Neural crest cell (in vitro differentiated cells): ENCODE results near the gene NKAIN2. TPM values are rescaled to one million over a fixed set of nuclear protein-coding genes. Genes with fewer than 3 reads are reported as not detected.
"Not testable (repeated sequence)": the region's sequence is repeated elsewhere in the genome, so short reads cannot be mapped to it uniquely, and the experiment has no call there.

ENCODE experiments used
- DNase-seq: peaks from one replicate; pipeline ENCODE4 v3.0.0; 2021; ENCODE audit warnings: low read depth, mixed read lengths, low spot score
- H3K27ac Mint-ChIP-seq: one replicate; pipeline ENCODE4 v1.8.0; 2021; ENCODE audit warnings: mild to moderate bottlenecking, mixed read lengths; ENCODE audit not compliant: unreplicated experiment
- H3K27me3 Mint-ChIP-seq: 2 replicates; pipeline ENCODE4 v1.8.0; 2021; ENCODE audit warnings: low read depth, mild to moderate bottlenecking, mixed read lengths
- H3K36me3 Mint-ChIP-seq: 2 replicates; pipeline ENCODE4 v1.8.0; 2021; ENCODE audit warnings: low read depth, mild to moderate bottlenecking, mixed read lengths
- H3K4me1 Mint-ChIP-seq: 2 replicates; pipeline ENCODE4 v1.8.0; 2021; ENCODE audit warnings: mixed read lengths
- H3K4me3 Mint-ChIP-seq: one replicate; pipeline ENCODE4 v1.8.0; 2021; ENCODE audit warnings: mild to moderate bottlenecking, mixed read lengths
- H3K9me3 Mint-ChIP-seq: 2 replicates; pipeline ENCODE4 v1.8.0; 2021; ENCODE audit warnings: mixed read lengths
- CTCF ChIP-seq: fragments of 200-600 bp; sonication (generic); conservative IDR thresholded peaks from 2 replicates; pipeline ENCODE4 v1.5.0; 2021; ENCODE audit warnings: antibody characterized with exemption, mild to moderate bottlenecking
- total RNA-seq: library from RNA; stranded (reverse); gene quantifications from 2 replicates; pipeline ENCODE4 v1.2.1, GENCODE V29; 2021

The NKAIN2 gene
- total RNA-seq, 1 donor from 2014 or later: 1.1 TPM

DNA sequence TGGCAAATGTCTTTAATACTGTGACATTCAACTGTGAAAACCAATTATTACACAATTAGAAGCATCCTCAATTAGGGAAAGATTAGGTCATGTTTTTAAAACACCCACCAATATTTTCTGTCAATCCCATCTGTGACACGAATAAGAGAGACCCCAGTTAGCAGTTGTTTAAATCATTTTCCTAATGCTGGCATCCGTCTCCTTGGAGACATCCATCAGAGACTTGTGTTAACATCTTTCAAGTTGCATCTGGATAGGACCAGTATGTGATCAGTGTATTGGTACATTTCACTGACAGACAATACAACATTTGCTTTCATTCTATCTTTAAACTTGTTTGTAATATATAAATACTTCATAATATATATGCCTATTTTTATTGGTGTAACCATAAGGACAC, 737.9 kb downstream of the NKAIN2 start:
- no peak for TF ChIP-seq CTCF
- H3K9me3 Mint-ChIP-seq: no peaks in the 10 kb centered on the region
- no peak for DNase-seq
- no peaks in the 10 kb centered on the region for H3K36me3 Mint-ChIP-seq
- H3K27me3 Mint-ChIP-seq: no peaks in the 10 kb centered on the region
- peaks cover 4% of the 10 kb centered on the region for H3K4me1 Mint-ChIP-seq
- H3K27ac Mint-ChIP-seq: no peak overlapping the region
- no peak overlapping the region for H3K4me3 Mint-ChIP-seq

DNA sequence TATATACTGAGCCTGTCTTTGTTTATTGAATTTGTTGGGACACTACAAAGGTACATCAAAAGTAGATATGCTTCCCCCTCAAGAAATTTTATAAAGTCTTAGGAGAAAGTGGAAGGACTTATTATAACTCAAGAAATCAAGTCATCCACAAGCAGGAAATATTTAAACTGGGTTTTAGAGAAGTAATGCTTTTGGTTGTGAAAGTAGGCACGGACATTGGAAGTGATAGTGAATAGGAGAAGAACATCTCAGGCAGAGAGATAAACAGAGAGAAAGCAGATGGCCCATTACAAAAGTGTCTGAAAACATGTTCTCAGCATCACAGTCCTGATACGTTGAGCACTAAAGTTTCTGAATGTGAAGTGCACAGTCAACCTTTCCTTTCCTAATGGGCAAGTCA, 742.9 kb downstream of the NKAIN2 start:
- H3K27ac Mint-ChIP-seq: no peak overlapping the region
- no peaks in the 10 kb centered on the region for H3K27me3 Mint-ChIP-seq
- no peak for DNase-seq
- peaks cover 5% of the 10 kb centered on the region for H3K9me3 Mint-ChIP-seq
- no peaks in the 10 kb centered on the region for H3K4me1 Mint-ChIP-seq
- no peak for TF ChIP-seq CTCF
- H3K36me3 Mint-ChIP-seq: no peaks in the 10 kb centered on the region
- H3K4me3 Mint-ChIP-seq: no peak overlapping the region

DNA sequence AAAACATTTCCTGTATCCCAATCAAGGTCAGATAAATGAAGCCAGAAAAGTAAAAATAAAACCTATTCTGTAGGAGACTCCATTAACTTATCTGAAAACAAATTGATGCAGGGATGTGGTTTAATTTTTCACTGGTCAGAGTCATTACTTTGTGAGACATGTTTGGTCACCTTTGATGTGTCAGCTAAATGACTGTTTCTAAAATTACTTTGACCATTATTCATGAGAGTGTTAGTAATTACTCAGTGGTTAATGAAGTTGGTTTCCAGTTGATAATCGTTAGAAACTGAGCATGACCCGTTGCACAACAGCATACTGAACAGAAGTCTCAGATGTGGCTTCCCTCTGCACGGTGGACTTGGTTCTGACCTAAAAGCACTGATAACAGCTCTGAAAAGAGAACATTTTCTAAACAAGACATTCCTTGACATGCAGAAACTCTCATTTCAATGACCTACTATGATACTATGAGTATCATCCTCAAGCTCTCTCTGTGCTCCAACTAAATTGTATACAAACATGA, 748.1 kb downstream of the NKAIN2 start:
- no peaks in the 10 kb centered on the region for H3K4me1 Mint-ChIP-seq
- no peaks in the 10 kb centered on the region for H3K27me3 Mint-ChIP-seq
- no peak overlapping the region for H3K4me3 Mint-ChIP-seq
- no peak overlapping the region for H3K27ac Mint-ChIP-seq
- H3K36me3 Mint-ChIP-seq: peaks cover 2% of the 10 kb centered on the region
- no peak for DNase-seq
- H3K9me3 Mint-ChIP-seq: peaks cover 14% of the 10 kb centered on the region
- TF ChIP-seq CTCF: no peak

DNA sequence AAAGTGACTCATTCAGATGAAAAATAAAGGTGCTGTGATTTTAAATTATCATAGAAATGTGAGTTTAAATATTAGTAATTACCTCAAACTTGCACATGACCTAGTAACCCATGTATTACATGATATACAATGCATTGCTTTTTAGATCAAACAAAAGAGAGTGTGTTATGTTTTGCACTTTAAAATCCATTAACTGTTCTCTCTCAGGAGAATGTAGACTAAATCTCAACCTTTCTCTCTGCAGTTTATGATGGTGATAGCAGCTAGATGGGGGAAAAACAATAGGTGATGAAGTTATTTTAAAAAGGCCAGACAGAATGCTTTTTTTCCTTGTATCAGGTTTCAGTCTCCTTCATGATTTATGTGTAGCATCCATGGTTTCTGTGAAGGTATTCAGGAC, 754.2 kb downstream of the NKAIN2 start:
- H3K9me3 Mint-ChIP-seq: peaks cover 14% of the 10 kb centered on the region
- H3K27ac Mint-ChIP-seq: no peak overlapping the region
- no peak overlapping the region for H3K4me3 Mint-ChIP-seq
- TF ChIP-seq CTCF: no peak
- no peak for DNase-seq
- peaks cover 2% of the 10 kb centered on the region for H3K36me3 Mint-ChIP-seq
- H3K27me3 Mint-ChIP-seq: no peaks in the 10 kb centered on the region
- peaks cover 10% of the 10 kb centered on the region for H3K4me1 Mint-ChIP-seq

- not testable (repeated sequence) for H3K4me1 Mint-ChIP-seq, H3K36me3 Mint-ChIP-seq, H3K4me3 Mint-ChIP-seq, H3K27ac Mint-ChIP-seq, DNase-seq, H3K27me3 Mint-ChIP-seq
- H3K9me3 Mint-ChIP-seq: peaks cover 14% of the 10 kb centered on the region
Observed at GRCh38 chr6:124560078-124560477, 756.4 kb downstream of the NKAIN2 start.

DNA sequence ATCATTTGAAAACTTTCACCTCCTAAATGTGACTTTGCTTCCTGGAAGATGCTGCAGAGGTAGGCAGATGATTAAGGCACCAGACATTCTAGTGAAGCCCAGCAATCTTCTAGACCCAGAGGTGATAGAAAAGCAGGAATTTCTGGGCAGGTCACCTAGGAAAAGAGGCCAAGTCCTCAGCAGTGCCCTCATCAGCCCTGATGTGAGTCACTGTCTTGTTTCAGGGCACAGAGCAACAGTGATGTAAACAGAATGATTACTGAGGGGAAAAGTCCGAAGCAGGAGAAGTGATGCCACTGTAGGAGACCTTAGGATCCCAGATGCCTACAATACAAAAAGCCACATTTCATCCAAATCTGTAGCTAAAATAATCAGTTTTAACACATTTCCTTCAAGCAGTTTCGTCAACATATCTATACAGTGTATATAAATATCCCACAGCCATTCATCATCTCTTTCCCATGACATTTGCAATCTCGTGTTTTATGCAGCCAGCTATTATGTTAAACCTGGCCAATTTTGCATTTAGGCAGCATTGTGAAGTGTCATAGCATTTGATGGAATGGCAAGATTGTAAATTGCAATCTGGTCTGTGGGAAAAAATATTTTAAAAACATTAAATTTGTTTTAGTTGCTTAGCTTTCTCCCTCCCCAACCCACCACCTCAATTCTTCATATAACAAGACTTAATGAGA, 757.4 kb downstream of the NKAIN2 start:
- Mint-ChIP-seq H3K27me3 (no peaks in the 10 kb centered on the region), H3K9me3 (peaks cover 10% of the 10 kb centered on the region), H3K4me3 (no peak overlapping the region), H3K36me3 (no peaks in the 10 kb centered on the region), H3K27ac (no peak overlapping the region), H3K4me1 (peaks cover 10% of the 10 kb centered on the region)
- no peak for DNase-seq
- no peak for TF ChIP-seq CTCF
